Stimulated activated CD4-positive, alpha-beta T cell treated with anti-CD3 and anti-CD28 coated beads, Interleukin-4, amount 100 ng/mL, for 4 hours (primary cell): ENCODE data around the gene FANCF.

Source experiments
- DNase-seq, 2 experiments: peaks; one replicate each; pipeline ENCODE4 v3.0.0-alpha.2; 2020

Gene FANCF

GRCh38 chr11:22624742-22625447 is 728 bp downstream of the FANCF start:
- peak; percentile 54 to 56 for DNase-seq

GRCh38 chr11:22617868-22618267 is 7.8 kb downstream of the FANCF start:
- DNase-seq: no peak

- no peak for DNase-seq
Measured at GRCh38 chr11:22603933-22604332, 21.7 kb downstream of the FANCF start.

DNA sequence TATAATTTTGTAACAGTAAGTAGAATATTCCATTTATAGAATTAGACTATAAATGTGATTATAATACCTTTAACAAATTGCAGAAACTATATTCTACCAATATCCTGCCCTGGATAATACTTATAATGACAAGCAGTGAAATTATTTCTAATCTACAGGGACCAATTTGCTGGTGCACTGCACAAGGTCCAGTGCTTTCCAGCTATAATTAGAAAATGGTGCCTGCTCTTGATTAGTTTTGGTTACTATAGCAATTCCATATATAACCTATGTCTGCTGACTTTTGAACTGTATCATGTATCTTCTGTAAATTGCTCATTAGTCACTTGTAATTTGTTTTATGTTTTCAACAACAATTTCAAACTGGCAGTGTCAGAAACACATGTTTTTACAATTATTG is 23.1 kb downstream of the FANCF start:
- no peak for DNase-seq

DNA sequence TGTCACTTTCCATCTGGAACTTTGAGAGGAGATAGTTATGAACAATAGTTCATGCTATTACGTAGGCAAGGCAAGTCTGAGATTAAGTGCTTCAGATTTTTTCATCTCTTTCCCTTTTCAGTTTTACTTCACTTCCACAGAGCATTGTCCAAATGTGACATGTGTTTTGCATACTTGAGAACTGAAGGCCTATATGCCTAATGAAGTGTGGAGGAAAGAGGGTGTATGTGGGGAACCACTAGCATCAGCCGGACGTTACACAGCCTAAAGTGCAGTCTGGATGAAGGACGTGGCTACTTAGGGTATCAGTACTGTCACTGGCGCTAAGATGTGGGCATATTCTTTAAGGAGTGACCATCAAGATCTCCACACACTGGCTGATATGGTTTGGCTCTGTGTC is 26.2 kb downstream of the FANCF start:
- no peak for DNase-seq

- DNase-seq: no peak
Measured at GRCh38 chr11:22597062-22597461, 28.6 kb downstream of the FANCF start.

DNA sequence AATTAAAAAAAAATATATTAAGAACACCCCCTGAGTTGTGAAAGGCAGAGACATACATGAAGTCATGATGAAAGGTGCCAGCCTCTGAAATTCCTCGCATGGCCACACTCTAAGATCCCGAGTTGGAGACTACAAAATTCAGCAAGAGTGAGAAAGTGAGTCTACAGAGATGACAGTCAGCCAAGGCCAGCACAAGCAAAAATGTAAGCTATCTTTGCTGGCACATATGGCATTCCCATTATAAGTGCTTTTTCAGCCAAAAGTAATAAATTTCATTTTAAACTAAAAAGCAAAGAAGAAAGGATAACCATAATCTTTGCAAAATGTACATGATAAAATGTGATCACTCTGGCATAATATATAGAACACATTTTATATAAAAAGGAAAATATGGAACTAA is 40.6 kb downstream of the FANCF start:
- no peak for DNase-seq

- no peak for DNase-seq
Measured at GRCh38 chr11:22583963-22584492, 41.6 kb downstream of the FANCF start.

GRCh38 chr11:22582151-22582410 is 43.5 kb downstream of the FANCF start:
- no peak for DNase-seq

DNA sequence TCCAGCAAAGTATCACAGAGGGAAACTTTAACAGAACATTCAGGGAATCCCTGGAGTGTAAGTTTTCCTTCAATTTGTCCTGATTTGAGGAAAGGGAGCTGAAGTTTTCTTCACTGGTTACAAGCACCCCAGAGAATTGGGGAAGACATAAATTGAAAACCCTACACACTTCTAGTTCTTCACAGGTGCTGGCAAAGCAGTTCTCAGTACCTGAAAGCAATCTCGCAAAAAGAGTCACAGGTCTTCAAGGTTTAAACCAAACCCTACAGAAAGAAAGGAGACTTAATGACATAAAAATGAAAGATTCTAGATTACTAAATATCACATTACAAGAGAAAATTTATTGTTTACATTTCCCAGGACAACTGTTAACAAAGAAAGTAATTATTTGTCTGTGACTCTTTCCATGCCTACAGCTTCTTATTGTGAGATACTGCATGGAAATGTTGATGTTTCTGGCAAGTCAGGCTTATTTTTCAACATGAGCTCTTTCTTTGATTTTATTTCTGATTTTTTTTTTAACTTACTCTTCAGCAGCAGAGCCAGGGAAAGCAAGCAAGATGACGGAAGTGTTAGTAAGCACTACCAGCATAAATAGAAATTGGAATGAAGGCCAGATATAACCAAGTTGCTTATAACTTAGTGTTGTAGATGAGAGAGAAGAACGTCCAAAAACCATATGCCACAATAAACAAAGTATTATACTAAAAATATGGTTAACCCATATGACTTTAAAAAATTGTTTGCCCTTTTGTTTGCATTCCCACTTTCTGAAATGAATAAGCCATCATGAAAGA is 44.1 kb downstream of the FANCF start:
- no peak for DNase-seq

GRCh38 chr11:22577854-22578253 is 47.8 kb downstream of the FANCF start:
- DNase-seq: no peak
